Embryonic facial prominence (tissue), 1 donor: ENCODE results near the gene SNCB.
"Not testable (repeated sequence)": the region's sequence is repeated elsewhere in the genome, so short reads cannot be mapped to it uniquely, and the experiment has no call there.

Source experiments
- DNase-seq: peaks from one replicate; pipeline ENCODE4 v3.0.0-alpha.2; 2016; ENCODE audit errors: extremely low spot score

Gene SNCB

GRCh38 chr5:176597417-176598389, 32.6 kb downstream of the SNCB start:
- DNase-seq, result no peak

- no peak for DNase-seq
These were observed 33.5 kb downstream of the SNCB start for GRCh38 chr5:176596689-176597416.

GRCh38 chr5:176596069-176596644, 34.2 kb downstream of the SNCB start:
- no peak for DNase-seq

GRCh38 chr5:176595386-176595943, 34.9 kb downstream of the SNCB start:
- no peak for DNase-seq

- DNase-seq, result no peak
These were observed 35.8 kb downstream of the SNCB start for GRCh38 chr5:176594554-176594953.

- no peak for DNase-seq
These were observed 37.0 kb downstream of the SNCB start for GRCh38 chr5:176593273-176593869.

- no peak for DNase-seq
These were observed 37.8 kb downstream of the SNCB start for GRCh38 chr5:176592573-176592972.

GRCh38 chr5:176591667-176592066, 38.7 kb downstream of the SNCB start:
- not testable (repeated sequence) for DNase-seq

GRCh38 chr5:176590035-176590717, 40.2 kb downstream of the SNCB start:
- no peak for DNase-seq

- no peak for DNase-seq
These were observed 41.1 kb downstream of the SNCB start for GRCh38 chr5:176589039-176589769.

- DNase-seq, result no peak
These were observed 42.0 kb downstream of the SNCB start for GRCh38 chr5:176588297-176588696.

GRCh38 chr5:176587398-176587797, 42.9 kb downstream of the SNCB start:
- no peak for DNase-seq

- DNase-seq, result no peak
These were observed 47.3 kb downstream of the SNCB start for GRCh38 chr5:176583076-176583475.

- no peak for DNase-seq
These were observed 49.0 kb downstream of the SNCB start for GRCh38 chr5:176581361-176581760.

GRCh38 chr5:176579323-176579722, 51.0 kb downstream of the SNCB start:
- DNase-seq, result no peak

- peak; percentile 29 for DNase-seq
These were observed 51.9 kb downstream of the SNCB start for GRCh38 chr5:176578391-176578808.

GRCh38 chr5:176577312-176578176, 52.8 kb downstream of the SNCB start:
- no peak for DNase-seq

- DNase-seq, result no peak
These were observed 54.6 kb downstream of the SNCB start for GRCh38 chr5:176575488-176576422.
